Mesangial cell (primary cell): ENCODE results near the gene CNTFR. TPM values are rescaled to one million over a fixed set of nuclear protein-coding genes. Genes with fewer than 3 reads are reported as not detected.

ENCODE experiments used
- total RNA-seq: library from RNA; depleted of rRNA; stranded (reverse); fragments of >200 nt; gene quantifications from 2 replicates; pipeline ENCODE4 v1.2.3, GENCODE V29; 2015

The CNTFR gene
- not detected in 2 replicates for total RNA-seq

GRCh38 chr9:34589636-34590380, at the start of gene CNTFR:
Gene CNTFR, minus strand, starts transcription at chr9:34589724. Its CDS starts 20,743 bp downstream, at chr9:34568981.

GRCh38 chr9:34637356-34638137, 48.0 kb upstream of the CNTFR start, which contains the start of gene SIGMAR1:
Gene SIGMAR1, minus strand, starts transcription at chr9:34637787. Its CDS starts 90 bp downstream, at chr9:34637697.

GRCh38 chr9:34628656-34629490, 39.3 kb upstream of the CNTFR start, which contains the start of gene ARID3C:
Gene ARID3C, minus strand, starts transcription at chr9:34629066. Its CDS starts 1,052 bp downstream, at chr9:34628014.

GRCh38 chr9:34620061-34620994, 30.8 kb upstream of the CNTFR start, which contains the start of gene DCTN3:
Gene DCTN3, minus strand, starts transcription at chr9:34620495. Its CDS starts 31 bp downstream, at chr9:34620464.

GRCh38 chr9:34611811-34612787, 22.6 kb upstream of the CNTFR start, which contains the start of gene RPP25L:
Gene RPP25L, minus strand, starts transcription at chr9:34612097. Its CDS starts 801 bp downstream, at chr9:34611296.

GRCh38 chr9:34522971-34523797, 66.3 kb downstream of the CNTFR start, which contains the start of gene ENHO:
Gene ENHO, minus strand, starts transcription at chr9:34522990. Its CDS starts 1,295 bp downstream, at chr9:34521695.

Other genes starting within 250 kb of the CNTFR start
- 4.9 and 6.2 TPM in 2 replicates for gene MYORG, start 212.8 kb downstream of the CNTFR start, total RNA-seq
- gene FAM219A, start 131.2 kb downstream of the CNTFR start, total RNA-seq: 11.8 and 15.3 TPM in 2 replicates
- 0.25 TPM in 1 of 2 replicates, not detected in the other for gene DNAI1, start 130.9 kb downstream of the CNTFR start, total RNA-seq
- gene ENHO, start 66.7 kb downstream of the CNTFR start, total RNA-seq: 0.65 TPM in 1 of 2 replicates, not detected in the other
- gene RPP25L, start 22.4 kb upstream of the CNTFR start, total RNA-seq: 35.4 and 41.2 TPM in 2 replicates
- gene DCTN3, start 30.8 kb upstream of the CNTFR start, total RNA-seq: 85.2 and 97.2 TPM in 2 replicates
- gene ARID3C, start 39.3 kb upstream of the CNTFR start, total RNA-seq: 0.51 TPM in 1 of 2 replicates, not detected in the other
- gene SIGMAR1, start 48.1 kb upstream of the CNTFR start, total RNA-seq: 156 and 253 TPM in 2 replicates
- 25.4 and 51.0 TPM in 2 replicates for gene GALT, start 57.0 kb upstream of the CNTFR start, total RNA-seq
- 9.1 and 15.2 TPM in 2 replicates for gene IL11RA, start 62.5 kb upstream of the CNTFR start, total RNA-seq
- 0.25 TPM in 1 of 2 replicates, not detected in the other for gene CCL27, start 72.9 kb upstream of the CNTFR start, total RNA-seq
- gene CCL19, start 101.6 kb upstream of the CNTFR start, total RNA-seq: not detected in 2 replicates
- gene CCL21, start 120.4 kb upstream of the CNTFR start, total RNA-seq: not detected in 2 replicates